Activated CD8-positive, alpha-beta T cell treated with anti-CD3 and anti-CD28 coated beads, Interleukin-2, amount 10 ng/mL, durations not matched to agents 7 days and 5 days (primary cell): ENCODE results near the gene TNFRSF1A. TPM values are rescaled to one million over a fixed set of nuclear protein-coding genes. Genes with fewer than 3 reads are reported as not detected.
A peak's percentile ranks its signal among the peaks of the same experiment; 100 is the strongest.

Source experiments
- ATAC-seq: fragments of 150-1000 bp; cut with Tn5 transposase; one replicate; pipeline ENCODE4 v1.10.0; 2021; ENCODE audit warnings: moderate library complexity
- CTCF ChIA-PET: fragments of 350-600 bp; sonication (Branson Sonifier 250); formaldehyde crosslinking; loops from one replicate; lab custom pipeline; 2021; ENCODE audit warnings: antibody characterized with exemption; lab: Charles Lee
- POLR2A ChIA-PET: fragments of 350-600 bp; sonication (Branson Sonifier 250); formaldehyde crosslinking; loops from one replicate; lab custom pipeline; 2021; ENCODE audit warnings: antibody characterized with exemption; lab: Charles Lee
- DNase-seq: peaks from one replicate; pipeline ENCODE4 v3.0.0-alpha.2; 2020
- H3K27ac Mint-ChIP-seq: one replicate; pipeline ENCODE4 v1.8.0; 2021; ENCODE audit warnings: mild to moderate bottlenecking, mixed read lengths
- H3K27me3 Mint-ChIP-seq: one replicate; pipeline ENCODE4 v1.8.0; 2021; ENCODE audit warnings: low read depth, mixed read lengths
- H3K36me3 Mint-ChIP-seq: one replicate; pipeline ENCODE4 v1.8.0; 2021; ENCODE audit warnings: low read depth, mixed read lengths
- H3K4me1 Mint-ChIP-seq: one replicate; pipeline ENCODE4 v1.8.0; 2021; ENCODE audit warnings: low read depth, mixed read lengths
- H3K4me3 Mint-ChIP-seq: one replicate; pipeline ENCODE4 v1.8.0; 2021; ENCODE audit warnings: mild to moderate bottlenecking, mixed read lengths
- H3K9me3 Mint-ChIP-seq: one replicate; pipeline ENCODE4 v1.8.0; 2022; ENCODE audit warnings: mixed read lengths; ENCODE audit not compliant: insufficient read depth
- total RNA-seq, 2 experiments: library from RNA; stranded (reverse); gene quantifications; one replicate each; pipeline ENCODE4 v1.2.3, GENCODE V29; 2021

TNFRSF1A gene
- total RNA-seq, 2 experiments from 2014 or later: 58.8 to 63.4 TPM

- ATAC-seq: no peak
- Mint-ChIP-seq H3K27me3 (peaks cover 2% of the 10 kb centered on the region), H3K27ac (peak overlapping the region; percentile 69), H3K4me3 (no peak overlapping the region), H3K9me3 (no peaks in the 10 kb centered on the region), H3K36me3 (no peaks in the 10 kb centered on the region), H3K4me1 (peaks cover 62% of the 10 kb centered on the region)
- ChIA-PET POLR2A (interaction anchor here (0.6 kb wide), 1 partner anchor 21 kb away, joined by 3 read pairs; no protein-coding TSS in a partner anchor), CTCF (interaction anchor here (0.8 to 1.1 kb wide), 2 partner anchors 17 to 38 kb away, joined by 3 to 4 read pairs; no protein-coding TSS in a partner anchor)
- DNase-seq: no peak
Measured at GRCh38 chr12:6373022-6373787, 31.3 kb upstream of the TNFRSF1A start.

DNA sequence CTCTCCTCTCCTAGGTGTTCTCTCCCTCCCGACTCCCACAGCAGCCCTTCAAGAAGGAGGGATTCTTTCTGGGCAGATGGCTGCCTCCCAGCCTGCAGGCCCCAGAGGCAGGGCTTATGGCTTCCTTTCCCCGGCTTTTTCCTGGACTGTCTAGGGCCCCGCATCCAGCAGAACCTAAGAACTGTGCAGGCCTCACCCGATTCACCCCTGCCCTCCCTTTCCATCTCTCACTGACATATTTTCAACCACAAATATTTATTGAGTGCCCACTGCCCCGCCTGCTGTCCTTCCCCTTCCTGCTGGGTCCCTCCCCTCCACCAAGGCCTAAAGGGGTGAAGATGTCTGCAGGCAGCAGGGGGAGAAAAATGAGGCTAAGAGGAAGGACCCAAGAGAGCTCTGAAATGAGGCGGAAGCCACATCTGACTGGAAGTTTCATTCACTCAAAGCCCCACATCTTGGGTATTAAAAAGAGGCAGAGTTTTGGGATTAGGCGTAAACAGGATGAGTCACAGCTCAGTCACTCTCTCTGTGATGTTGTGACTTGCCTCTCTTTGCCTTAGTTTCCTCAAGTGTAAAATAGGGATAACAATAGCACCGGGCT lies 30.6 kb upstream of the TNFRSF1A start:
- Mint-ChIP-seq H3K9me3 (no peaks in the 10 kb centered on the region), H3K36me3 (no peaks in the 10 kb centered on the region), H3K27ac (peak overlapping the region; percentile 69), H3K27me3 (peaks cover 2% of the 10 kb centered on the region), H3K4me1 (peaks cover 65% of the 10 kb centered on the region), H3K4me3 (no peak overlapping the region)
- CTCF ChIA-PET: interaction anchor here (0.8 kb wide), 1 partner anchor 38 kb away, joined by 4 read pairs; no protein-coding TSS in a partner anchor
- no peak for ATAC-seq
- no peak for DNase-seq
- POLR2A ChIA-PET: interaction anchor here (0.6 kb wide), 1 partner anchor 20 kb away, joined by 3 read pairs; no protein-coding TSS in a partner anchor

GRCh38 chr12:6370994-6371754 lies 29.3 kb upstream of the TNFRSF1A start:
- Mint-ChIP-seq H3K27ac (peak overlapping the region; percentile 12), H3K4me3 (no peak overlapping the region), H3K9me3 (no peaks in the 10 kb centered on the region), H3K4me1 (peaks cover 59% of the 10 kb centered on the region), H3K36me3 (no peaks in the 10 kb centered on the region), H3K27me3 (peaks cover 2% of the 10 kb centered on the region)
- no peak for DNase-seq
- POLR2A ChIA-PET: no interaction called here
- CTCF ChIA-PET: interaction anchor here (0.7 to 1.2 kb wide), 4 partner anchors 12 to 48 kb away, joined by 3 read pairs; no protein-coding TSS in a partner anchor
- ATAC-seq: no peak

- H3K36me3 Mint-ChIP-seq: no peaks in the 10 kb centered on the region
- no peak overlapping the region for H3K4me3 Mint-ChIP-seq
- H3K4me1 Mint-ChIP-seq: peaks cover 53% of the 10 kb centered on the region
Measured at GRCh38 chr12:6370576-6370935, 28.7 kb upstream of the TNFRSF1A start.

DNA sequence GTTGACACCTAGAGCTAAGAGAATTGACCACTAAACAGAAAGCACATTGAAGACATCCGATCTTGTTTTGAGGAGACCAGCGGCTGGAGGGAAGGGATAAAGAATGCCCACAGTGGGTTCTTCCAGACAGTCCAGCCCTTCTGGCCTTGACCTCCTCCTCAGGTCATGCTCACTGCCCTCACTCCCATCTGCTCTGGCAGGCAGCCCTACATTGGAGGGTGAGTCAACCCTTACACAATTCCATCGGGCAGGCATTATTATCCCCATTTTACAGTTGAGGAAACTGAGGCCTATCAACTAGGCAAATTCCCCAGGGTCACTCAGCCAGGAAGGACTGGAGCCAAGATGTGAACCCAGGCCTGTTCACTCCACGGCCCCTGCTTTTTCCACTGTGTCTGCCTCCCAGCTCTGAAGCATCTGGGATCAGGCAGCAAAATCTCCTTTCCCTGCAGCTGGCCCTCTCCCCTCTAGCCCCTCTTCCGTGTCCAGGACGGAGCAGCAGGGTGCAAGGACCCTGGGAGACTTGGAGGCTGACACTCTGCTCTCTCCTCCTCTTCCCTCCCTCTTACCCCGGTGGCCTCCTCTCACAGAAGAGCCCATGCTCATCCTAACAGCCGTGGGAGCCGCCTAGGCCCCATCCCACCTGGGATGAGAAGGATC lies 28.2 kb upstream of the TNFRSF1A start:
- Mint-ChIP-seq H3K27me3 (peaks cover 2% of the 10 kb centered on the region), H3K36me3 (no peaks in the 10 kb centered on the region), H3K9me3 (no peaks in the 10 kb centered on the region), H3K4me1 (peaks cover 49% of the 10 kb centered on the region), H3K4me3 (no peak overlapping the region), H3K27ac (no peak overlapping the region)
- DNase-seq (no peak), ATAC-seq (no peak)
- ChIA-PET POLR2A (no interaction called here), CTCF (interaction anchor here (1.0 kb wide), 3 partner anchors 11 to 47 kb away, joined by 3 to 5 read pairs (median 3); partner anchors contain the start of gene TNFRSF1A)

More at GRCh38 chr12:6370576-6370935, 28.7 kb upstream of the TNFRSF1A start:
- ChIA-PET POLR2A (no interaction called here), CTCF (interaction anchor here (0.7 to 1.2 kb wide), 4 partner anchors 11 to 47 kb away, joined by 3 read pairs; no protein-coding TSS in a partner anchor)
- no peak for DNase-seq
- ATAC-seq: no peak
- no peak overlapping the region for H3K27ac Mint-ChIP-seq
- H3K9me3 Mint-ChIP-seq: no peaks in the 10 kb centered on the region
- peaks cover 2% of the 10 kb centered on the region for H3K27me3 Mint-ChIP-seq

GRCh38 chr12:6368906-6369525 lies 27.1 kb upstream of the TNFRSF1A start:
- Mint-ChIP-seq H3K27me3 (no peaks in the 10 kb centered on the region), H3K36me3 (no peaks in the 10 kb centered on the region), H3K4me1 (peaks cover 52% of the 10 kb centered on the region), H3K9me3 (no peaks in the 10 kb centered on the region), H3K27ac (peak overlapping the region; percentile 69), H3K4me3 (no peak overlapping the region)
- DNase-seq (no peak), ATAC-seq (no peak)
- ChIA-PET POLR2A (interaction anchor here (1.2 kb wide), 1 partner anchor 23 kb away, joined by 3 read pairs; no protein-coding TSS in a partner anchor), CTCF (interaction anchor here (1.0 to 7.3 kb wide), 4 partner anchors 27 to 46 kb away, joined by 3 to 176 read pairs (median 5); partner anchors contain the start of gene TNFRSF1A)

DNA sequence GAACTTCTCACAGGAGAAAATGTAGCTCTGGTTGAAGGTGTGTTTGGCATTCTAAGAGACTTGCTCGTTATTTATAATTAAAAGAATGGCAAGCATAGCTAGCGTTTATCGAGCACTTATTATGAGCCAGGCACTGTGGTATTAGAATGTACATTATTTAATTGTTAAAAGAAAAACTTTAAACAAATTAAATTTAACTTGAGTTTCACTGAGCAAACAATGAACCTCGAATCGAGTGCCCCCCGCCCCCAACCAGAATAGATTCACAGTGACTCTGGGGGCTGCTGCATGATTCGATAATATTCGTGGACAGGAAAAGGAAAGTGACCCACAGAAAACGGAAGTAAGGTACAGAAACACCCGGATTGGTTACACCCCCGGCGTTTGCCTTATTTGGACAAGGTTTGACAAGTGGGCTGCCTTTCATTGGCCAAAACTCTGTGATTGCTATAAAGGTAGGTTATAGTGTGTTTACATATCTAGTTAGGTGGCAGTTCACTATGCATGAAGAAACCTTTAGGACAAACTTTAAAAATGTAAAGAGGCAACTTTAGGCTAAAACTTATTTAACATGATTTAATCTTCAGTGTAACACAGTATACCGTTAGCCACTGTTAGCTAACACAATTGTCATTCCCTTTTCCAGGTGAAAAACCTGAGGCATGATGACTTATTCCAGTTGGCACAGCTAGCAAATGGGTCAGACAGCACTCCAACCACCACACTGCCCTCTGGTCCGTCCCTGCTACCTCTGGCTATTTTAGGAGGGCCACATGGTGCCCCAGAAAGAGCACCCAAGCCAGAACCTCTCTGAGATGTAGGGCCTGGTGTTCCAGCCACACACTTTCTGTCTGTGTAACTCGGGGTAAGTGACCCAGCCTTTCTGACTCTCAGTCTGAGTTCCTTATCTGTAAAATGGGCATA lies 26.4 kb upstream of the TNFRSF1A start:
- Mint-ChIP-seq H3K4me1 (peaks cover 54% of the 10 kb centered on the region), H3K27ac (peak overlapping the region; percentile 71), H3K9me3 (no peaks in the 10 kb centered on the region), H3K27me3 (no peaks in the 10 kb centered on the region), H3K4me3 (no peak overlapping the region), H3K36me3 (no peaks in the 10 kb centered on the region)
- POLR2A ChIA-PET: interaction anchor here (1.2 to 2.1 kb wide), 2 partner anchors 22 to 32 kb away, joined by 3 to 10 read pairs; no protein-coding TSS in a partner anchor
- ATAC-seq (no peak), DNase-seq (peak; percentile 55)
- CTCF ChIA-PET: interaction anchor here (0.6 to 7.3 kb wide), 15 partner anchors 9 to 169 kb away, joined by 3 to 176 read pairs (median 6); partner anchors contain the start of genes LTBR and TNFRSF1A

- H3K4me1 Mint-ChIP-seq: peaks cover 48% of the 10 kb centered on the region
- DNase-seq (peak; percentile 66), ATAC-seq (peak; percentile 62)
- H3K4me3 Mint-ChIP-seq: no peak overlapping the region
- H3K36me3 Mint-ChIP-seq: no peaks in the 10 kb centered on the region
- ChIA-PET CTCF (interaction anchor here (0.6 to 7.3 kb wide), 19 partner anchors 10 to 171 kb away, joined by 3 to 176 read pairs (median 5); partner anchors contain the start of genes LTBR and TNFRSF1A), POLR2A (interaction anchor here (1.2 to 2.1 kb wide), 3 partner anchors 21 to 31 kb away, joined by 3 to 10 read pairs (median 3); no protein-coding TSS in a partner anchor)
- no peaks in the 10 kb centered on the region for H3K9me3 Mint-ChIP-seq
- no peaks in the 10 kb centered on the region for H3K27me3 Mint-ChIP-seq
- H3K27ac Mint-ChIP-seq: peak overlapping the region; percentile 71
Measured at GRCh38 chr12:6367065-6367968, 25.4 kb upstream of the TNFRSF1A start.

GRCh38 chr12:6364044-6364374 lies 22.1 kb upstream of the TNFRSF1A start:
- Mint-ChIP-seq H3K27ac (peak overlapping the region; percentile 84), H3K27me3 (no peaks in the 10 kb centered on the region), H3K9me3 (no peaks in the 10 kb centered on the region), H3K36me3 (no peaks in the 10 kb centered on the region), H3K4me3 (peak overlapping the region; percentile 77), H3K4me1 (peaks cover 44% of the 10 kb centered on the region)
- DNase-seq (peak; percentile 53), ATAC-seq (no peak)
- POLR2A ChIA-PET: interaction anchor here (0.6 to 1.7 kb wide), 9 partner anchors 18 to 175 kb away, joined by 3 to 12 read pairs (median 4); partner anchors contain the start of gene TNFRSF1A
- CTCF ChIA-PET: interaction anchor here (0.9 to 7.3 kb wide), 4 partner anchors 18 to 86 kb away, joined by 4 to 176 read pairs (median 10); no protein-coding TSS in a partner anchor
